Skeletal muscle tissue (tissue), 4 donors: Measurements from ENCODE around the gene DAND5. TPM values are rescaled to one million over a fixed set of nuclear protein-coding genes. Genes with fewer than 3 reads are reported as not detected.
"Not testable (repeated sequence)": the region's sequence is repeated elsewhere in the genome, so short reads cannot be mapped to it uniquely, and the experiment has no call there.

Experiments used
- H3K27ac ChIP-seq: one replicate; pipeline ENCODE4 v1.7.0; 2013; ENCODE audit warnings: mild to moderate bottlenecking, low read depth, low read length, inconsistent platforms
- H3K27me3 ChIP-seq, 3 donors: one replicate each; pipeline ENCODE4 v1.7.0; 2013; ENCODE audit warnings: low read length in 3 of 3; ENCODE audit not compliant: control insufficient read depth in 3 of 3, insufficient read depth in 3 of 3
- H3K36me3 ChIP-seq, 3 donors: one replicate each; pipeline ENCODE4 v1.7.0; 2013; ENCODE audit warnings: low read length in 3 of 3; ENCODE audit not compliant: control insufficient read depth in 3 of 3, insufficient read depth in 3 of 3
- H3K4me1 ChIP-seq, 3 donors: one replicate each; pipeline ENCODE4 v1.7.0; 2013; ENCODE audit warnings: low read length in 3 of 3, mild to moderate bottlenecking in 3 of 3; ENCODE audit not compliant: control insufficient read depth in 3 of 3, insufficient read depth in 3 of 3
- H3K4me3 ChIP-seq, 3 donors: one replicate each; pipeline ENCODE4 v1.7.0; 2013; ENCODE audit warnings: low read length in 3 of 3
- H3K9ac ChIP-seq, 3 donors: one replicate each; pipeline ENCODE4 v1.7.0; 2013; ENCODE audit warnings: low read length in 3 of 3, mild to moderate bottlenecking in 3 of 3, moderate library complexity in 2 of 3, low read depth in 1 of 3
- H3K9me3 ChIP-seq, 3 donors: one replicate each; pipeline ENCODE4 v1.7.0; 2013; ENCODE audit warnings: low read length in 3 of 3; ENCODE audit not compliant: control insufficient read depth in 3 of 3
- total RNA-seq: library from RNA; depleted of rRNA; stranded (reverse); fragments of >200 nt; gene quantifications from one replicate; pipeline ENCODE4 v1.2.3, GENCODE V29; 2014
- donor health status: Osteomylitis.

The DAND5 gene
- total RNA-seq, 1 donor from 2014 or later: not detected

DNA sequence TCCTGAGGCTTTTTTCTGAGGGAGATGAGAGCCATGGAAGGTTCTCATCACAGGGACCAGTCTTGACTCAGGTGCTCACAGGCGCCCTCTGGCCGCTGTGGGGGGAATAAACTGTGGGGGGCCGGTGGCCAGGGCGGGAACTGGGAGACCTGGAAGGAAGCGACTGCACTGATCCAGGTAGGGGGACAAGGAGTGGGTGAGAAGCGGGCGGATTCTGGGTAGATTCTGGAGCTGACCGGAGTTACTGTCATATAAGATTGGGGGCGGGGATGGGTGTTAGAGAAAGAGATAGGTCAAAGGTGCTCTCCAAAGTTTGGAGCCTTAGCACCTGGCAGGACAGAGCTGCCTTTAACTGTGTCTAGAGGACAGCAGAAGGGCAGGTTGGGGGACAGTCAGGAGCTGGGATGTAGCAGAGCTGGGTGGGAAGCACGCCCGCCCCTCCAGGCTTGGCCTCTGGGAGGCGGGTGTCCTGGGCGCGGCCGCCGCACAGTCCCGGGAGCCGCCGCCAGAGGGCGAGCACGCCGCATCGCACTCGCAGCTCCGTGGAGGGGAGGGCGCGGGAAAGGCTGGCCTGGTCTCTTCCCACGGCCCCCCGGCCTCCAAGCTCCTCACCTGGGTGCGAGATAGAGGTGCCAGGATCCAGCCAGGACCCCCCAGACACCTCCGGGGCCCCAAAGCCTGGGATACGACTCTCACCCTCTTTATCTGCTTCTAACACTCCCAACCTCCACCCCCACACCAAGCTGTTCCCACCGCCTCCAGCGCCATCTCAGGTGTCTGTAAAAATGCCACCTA is 4.2 kb upstream of the DAND5 start:
- Histone ChIP-seq H3K4me3 (peak overlapping the region; percentile 69 to 81 (median 80)), H3K27ac (no peak overlapping the region), H3K9ac (peak overlapping the region; percentile 21 to 75 (median 72)), H3K36me3 (no peaks in the 10 kb centered on the region), H3K9me3 (no peaks in the 10 kb centered on the region), H3K27me3 (no peaks in the 10 kb centered on the region), H3K4me1 (peaks cover 3 to 17% (median 15%) of the 10 kb centered on the region in 3 donors)

GRCh38 chr19:12965812-12966135 is 3.6 kb upstream of the DAND5 start:
- no peaks in the 10 kb centered on the region for H3K27me3 ChIP-seq

GRCh38 chr19:12967907-12968306 is 1.5 kb upstream of the DAND5 start:
- Histone ChIP-seq H3K4me1 (peaks cover 3 to 17% (median 15%) of the 10 kb centered on the region in 3 donors), H3K36me3 (no peaks in the 10 kb centered on the region), H3K9ac (no peak overlapping the region), H3K27me3 (no peaks in the 10 kb centered on the region), H3K4me3 (no peak overlapping the region), H3K27ac (no peak overlapping the region), H3K9me3 (no peaks in the 10 kb centered on the region)

More at GRCh38 chr19:12965812-12966135, 3.6 kb upstream of the DAND5 start:
- H3K36me3 ChIP-seq: no peaks in the 10 kb centered on the region
- H3K27ac ChIP-seq: no peak overlapping the region
- H3K4me3 ChIP-seq: peak overlapping the region in 2 of 3 donors; percentile 69 to 81
- H3K9ac ChIP-seq: peak overlapping the region in 2 of 3 donors; percentile 72 to 75
- no peaks in the 10 kb centered on the region for H3K9me3 ChIP-seq
- H3K4me1 ChIP-seq: peaks cover 3 to 17% (median 15%) of the 10 kb centered on the region in 3 donors

DNA sequence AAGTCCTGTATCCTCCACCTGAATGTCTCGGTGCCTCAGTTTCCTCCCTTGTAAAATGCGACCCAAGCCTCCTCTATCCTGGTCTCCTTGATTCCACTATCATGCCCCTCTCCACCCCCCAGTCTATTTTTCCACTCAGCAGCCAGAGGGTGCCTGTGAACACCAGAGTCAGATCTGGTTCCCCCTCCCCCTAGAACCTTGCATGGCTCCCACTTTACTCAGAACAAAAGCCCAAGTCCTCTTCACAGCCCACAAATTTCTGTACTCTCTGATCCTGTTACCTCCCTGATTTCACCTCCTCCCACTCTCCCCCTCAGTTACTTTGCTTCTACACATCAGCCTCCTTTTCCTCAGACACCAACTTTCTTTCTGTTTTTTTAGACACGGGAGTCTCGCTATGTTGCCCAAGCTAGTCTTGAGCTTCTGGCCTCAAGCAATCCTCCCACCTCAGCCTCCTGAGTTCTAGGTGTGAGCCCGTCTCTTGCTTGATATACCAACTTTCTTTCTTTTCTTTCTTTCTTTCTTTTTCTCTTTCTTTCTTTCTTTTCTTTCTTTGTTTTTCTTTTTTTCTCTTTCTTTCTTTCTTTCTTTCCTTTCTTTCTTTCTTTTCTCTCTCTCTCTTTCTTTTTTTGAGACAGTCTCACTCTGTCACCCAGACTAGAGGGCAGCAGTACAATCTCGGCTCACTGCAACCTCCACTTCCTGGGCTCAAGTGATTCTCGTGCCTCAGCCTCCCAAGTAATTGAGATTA is 869 bp downstream of the DAND5 start:
- Histone ChIP-seq H3K4me1 (peaks cover 3 to 15% (median 12%) of the 10 kb centered on the region in 3 donors), H3K9me3 (no peaks in the 10 kb centered on the region), H3K27ac (no peak overlapping the region), H3K27me3 (no peaks in the 10 kb centered on the region), H3K36me3 (no peaks in the 10 kb centered on the region), H3K4me3 (no peak overlapping the region), H3K9ac (no peak overlapping the region)

DNA sequence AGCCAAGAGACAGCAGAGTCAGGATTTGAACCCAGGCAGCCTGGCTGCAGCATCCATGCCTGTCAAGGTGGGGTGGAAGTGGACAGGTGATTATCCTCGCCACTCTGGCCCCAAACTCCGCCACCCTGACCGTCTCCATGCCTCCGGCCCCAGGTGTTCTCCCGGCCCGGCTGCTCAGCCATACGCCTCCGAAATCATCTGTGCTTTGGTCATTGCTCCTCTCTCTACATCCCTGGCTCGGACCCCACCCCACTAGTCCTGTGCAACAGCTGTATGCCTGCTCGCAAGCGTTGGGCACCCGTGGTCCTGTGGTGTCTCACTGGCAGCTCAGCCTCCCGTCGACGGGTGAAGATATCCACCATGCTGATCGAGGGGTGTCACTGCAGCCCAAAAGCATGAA is 3.9 kb downstream of the DAND5 start:
- no peaks in the 10 kb centered on the region for H3K9me3 ChIP-seq
- H3K27ac ChIP-seq: no peak overlapping the region
- no peaks in the 10 kb centered on the region for H3K36me3 ChIP-seq
- no peaks in the 10 kb centered on the region for H3K27me3 ChIP-seq
- H3K4me1 ChIP-seq: peaks cover 3 to 10% (median 10%) of the 10 kb centered on the region in 3 donors
- no peak overlapping the region for H3K4me3 ChIP-seq
- H3K9ac ChIP-seq: no peak overlapping the region

- H3K36me3 ChIP-seq: no peaks in the 10 kb centered on the region
- H3K27ac ChIP-seq: no peak overlapping the region
Observed at GRCh38 chr19:12974301-12975220, 5.2 kb downstream of the DAND5 start.

DNA sequence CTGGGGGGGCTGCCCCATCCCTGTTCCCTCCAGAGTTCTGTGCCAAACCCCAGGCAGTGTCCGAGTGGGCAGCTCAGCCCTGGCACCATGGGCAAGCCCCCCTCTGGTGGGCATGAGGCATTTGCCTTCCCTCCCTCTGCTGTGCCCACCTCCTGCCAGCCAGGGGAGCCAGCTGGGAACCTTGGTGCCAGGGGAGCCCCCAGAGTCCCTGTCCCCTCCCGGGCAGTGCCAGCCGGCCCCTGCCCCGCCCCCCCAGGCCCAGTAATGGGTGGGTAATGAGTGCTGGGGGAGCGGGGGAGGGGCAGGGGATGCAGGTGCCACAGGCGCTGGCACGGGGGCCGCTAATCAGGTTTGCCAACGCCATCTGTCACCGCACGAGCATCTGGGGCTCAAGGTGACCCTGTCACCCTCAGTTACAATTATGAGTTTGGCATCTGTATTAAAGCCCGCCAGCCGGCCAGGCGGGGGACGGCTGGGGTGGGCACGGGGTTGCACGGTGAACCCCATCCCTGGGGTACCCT is 5.9 kb downstream of the DAND5 start:
- Histone ChIP-seq H3K4me3 (no peak overlapping the region), H3K27me3 (no peaks in the 10 kb centered on the region), H3K27ac (no peak overlapping the region), H3K36me3 (no peaks in the 10 kb centered on the region), H3K9ac (no peak overlapping the region), H3K9me3 (no peaks in the 10 kb centered on the region), H3K4me1 (peaks cover 0 to 2% (median 0%) of the 10 kb centered on the region in 3 donors)

More at GRCh38 chr19:12974301-12975220, 5.2 kb downstream of the DAND5 start:
- Histone ChIP-seq H3K9ac (no peak overlapping the region), H3K4me3 (no peak overlapping the region), H3K27me3 (no peaks in the 10 kb centered on the region), H3K9me3 (no peaks in the 10 kb centered on the region), H3K4me1 (peaks cover 3 to 7% (median 7%) of the 10 kb centered on the region in 3 donors)

DNA sequence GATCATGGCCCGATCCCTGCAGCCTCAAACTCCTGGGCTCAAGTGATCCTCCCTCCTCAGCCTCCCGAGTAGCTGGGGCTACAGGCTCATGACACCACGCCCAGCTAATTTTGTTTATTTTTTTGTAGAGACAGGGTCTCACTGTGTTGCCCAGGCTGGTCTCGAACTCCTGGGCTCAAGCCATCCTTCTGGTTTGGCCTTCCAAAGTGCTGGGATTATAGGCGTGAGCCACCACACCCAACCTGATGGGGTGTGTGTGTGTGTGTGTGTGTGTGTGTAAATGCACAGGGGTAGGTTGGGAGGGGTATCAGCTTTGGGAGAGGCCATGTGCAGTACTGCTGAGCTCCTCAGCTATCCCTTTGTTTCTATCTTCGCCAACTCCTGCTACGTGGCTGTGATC is 6.7 kb downstream of the DAND5 start:
- not testable (repeated sequence) for H3K4me3 ChIP-seq, H3K27me3 ChIP-seq, H3K9ac ChIP-seq, H3K36me3 ChIP-seq, H3K9me3 ChIP-seq, H3K4me1 ChIP-seq, H3K27ac ChIP-seq

- Histone ChIP-seq H3K9ac (no peak overlapping the region), H3K4me3 (no peak overlapping the region), H3K9me3 (no peaks in the 10 kb centered on the region), H3K27ac (no peak overlapping the region), H3K36me3 (no peaks in the 10 kb centered on the region), H3K27me3 (no peaks in the 10 kb centered on the region), H3K4me1 (peaks cover 14 to 19% (median 14%) of the 10 kb centered on the region in 3 donors)
Observed at GRCh38 chr19:12979974-12980373, 10.6 kb downstream of the DAND5 start.
